NB4 (cell line): ENCODE measurements around the gene SSTR4.

ENCODE experiments used
- MYC ChIP-seq: IDR thresholded peaks from 2 replicates; pipeline ENCODE4 v1.6.1; 2011; ENCODE audit warnings: low read depth, low read length
- POLR2A ChIP-seq: IDR thresholded peaks from 2 replicates; pipeline ENCODE4 v1.6.1; 2011; ENCODE audit warnings: mild to moderate bottlenecking; ENCODE audit not compliant: insufficient read length; ENCODE audit errors: extremely low read depth
- TF ChIP-seq, protein P1 (sequence below): IDR thresholded peaks from one replicate; pipeline ENCODE4 v1.5.1; 2012; ENCODE audit warnings: low read depth, low read length

DNA sequence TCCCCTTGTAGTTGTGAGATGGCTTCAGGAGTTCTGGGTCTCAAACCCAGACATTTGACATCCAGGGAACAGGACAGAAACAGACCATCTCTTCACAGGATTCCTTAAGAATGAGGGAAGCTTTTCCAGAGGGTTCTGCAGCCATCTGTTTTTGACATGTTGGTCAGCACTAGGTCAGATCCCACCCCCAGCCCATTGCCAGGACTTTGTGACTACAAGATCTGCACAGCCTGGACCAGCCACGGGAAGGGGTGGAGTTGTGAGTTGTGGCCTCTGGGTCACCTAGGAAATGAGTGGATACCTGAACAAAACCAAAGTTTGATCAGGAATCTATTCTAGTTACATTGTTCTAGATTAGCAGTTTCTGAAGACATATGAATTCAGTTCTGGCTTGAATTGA, 39.2 kb upstream of the SSTR4 start:
- TF ChIP-seq, protein P1, sequence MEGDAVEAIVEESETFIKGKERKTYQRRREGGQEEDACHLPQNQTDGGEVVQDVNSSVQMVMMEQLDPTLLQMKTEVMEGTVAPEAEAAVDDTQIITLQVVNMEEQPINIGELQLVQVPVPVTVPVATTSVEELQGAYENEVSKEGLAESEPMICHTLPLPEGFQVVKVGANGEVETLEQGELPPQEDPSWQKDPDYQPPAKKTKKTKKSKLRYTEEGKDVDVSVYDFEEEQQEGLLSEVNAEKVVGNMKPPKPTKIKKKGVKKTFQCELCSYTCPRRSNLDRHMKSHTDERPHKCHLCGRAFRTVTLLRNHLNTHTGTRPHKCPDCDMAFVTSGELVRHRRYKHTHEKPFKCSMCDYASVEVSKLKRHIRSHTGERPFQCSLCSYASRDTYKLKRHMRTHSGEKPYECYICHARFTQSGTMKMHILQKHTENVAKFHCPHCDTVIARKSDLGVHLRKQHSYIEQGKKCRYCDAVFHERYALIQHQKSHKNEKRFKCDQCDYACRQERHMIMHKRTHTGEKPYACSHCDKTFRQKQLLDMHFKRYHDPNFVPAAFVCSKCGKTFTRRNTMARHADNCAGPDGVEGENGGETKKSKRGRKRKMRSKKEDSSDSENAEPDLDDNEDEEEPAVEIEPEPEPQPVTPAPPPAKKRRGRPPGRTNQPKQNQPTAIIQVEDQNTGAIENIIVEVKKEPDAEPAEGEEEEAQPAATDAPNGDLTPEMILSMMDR: no peak
- no peak for TF ChIP-seq MYC
- TF ChIP-seq POLR2A: no peak
